Thyroid gland (tissue), 4 donors: ENCODE measurements around the gene PIK3AP1. TPM values are rescaled to one million over a fixed set of nuclear protein-coding genes. Genes with fewer than 3 reads are reported as not detected.

ENCODE experiments used
- DNase-seq, 2 donors: peaks; one replicate each; pipeline ENCODE4 v3.0.0-alpha.2; 2019
- H3K27ac ChIP-seq, 3 donors: fragments of 200-600 bp; sonication (generic); 1 replicate in 2 of 3; 2 replicates in 1 of 3; pipeline ENCODE4 v1.5.1; 2016 to 2019; ENCODE audit warnings: mild to moderate bottlenecking in 1 of 3, moderate library complexity in 1 of 3
- H3K27me3 ChIP-seq: fragments of 200-600 bp; sonication (generic); one replicate; pipeline ENCODE4 v1.5.1; 2019
- H3K36me3 ChIP-seq, 2 donors: fragments of 200-600 bp; sonication (generic); one replicate each; pipeline ENCODE4 v1.5.1; 2016 to 2019
- H3K4me1 ChIP-seq, 2 donors: fragments of 200-600 bp; sonication (generic); one replicate each; pipeline ENCODE4 v1.5.1; 2017 to 2019
- H3K4me3 ChIP-seq, 3 donors: fragments of 200-600 bp; sonication (generic); replicated peaks in 1 of 3; 1 replicate in 2 of 3; 2 replicates in 1 of 3; pipeline ENCODE4 v1.5.1; 2016; ENCODE audit warnings: mild to moderate bottlenecking in 1 of 3
- H3K9me3 ChIP-seq: fragments of 200-600 bp; sonication (generic); one replicate; pipeline ENCODE4 v1.5.1; 2017
- CTCF ChIP-seq, 6 experiments: fragments of 200-600 bp in 3 of 6; fragments of 450-650 bp in 3 of 6; sonication (generic) in 3 of 6; IDR thresholded peaks; one replicate each; pipeline ENCODE4 v1.5.1; 2016 to 2019; ENCODE audit warnings: antibody characterized with exemption in 6 of 6, mild to moderate bottlenecking in 2 of 6, inconsistent platforms in 1 of 6, moderate library complexity in 1 of 6
- POLR2A ChIP-seq, 2 donors: fragments of 450-650 bp; IDR thresholded peaks; one replicate each; pipeline ENCODE4 v1.6.1; 2017; ENCODE audit warnings: antibody characterized with exemption in 2 of 2, mild to moderate bottlenecking in 2 of 2, moderate library complexity in 1 of 2
- WGBS, 2 donors: methylation state at CpG; one replicate each; pipeline ENCODE4 v1.1.5; 2017; 5-methylcytosine and 5-hydroxymethylcytosine counted together
- intact Hi-C: fragments of 100-400 bp; cut with DNase I; formaldehyde crosslinking; loops from one replicate; pipeline ENCODE4 v1.15.1; 2023
- total RNA-seq, 4 donors: library from RNA; depleted of rRNA; stranded (reverse); fragments of >200 nt; gene quantifications; one replicate each; pipeline ENCODE4 v1.2.3, GENCODE V29; 2016

PIK3AP1 gene
- total RNA-seq, 4 donors from 2014 or later = 8.6 to 13.9 (median 12.0) TPM

- Histone ChIP-seq H3K36me3 (no peaks in the 10 kb centered on the region), H3K9me3 (no peaks in the 10 kb centered on the region), H3K4me1 (peaks cover 19 to 23% of the 10 kb centered on the region in 2 donors), H3K4me3 (no peak overlapping the region), H3K27me3 (no peaks in the 10 kb centered on the region), H3K27ac (peak overlapping the region in 1 of 3 donors; percentile 8)
- peak; percentile 53 to 60 for DNase-seq
- TF ChIP-seq CTCF (IDR thresholded peaks at IDR 0.05) = no peak
- TF ChIP-seq POLR2A (IDR thresholded peaks at IDR 0.05) = no peak
- intact Hi-C loops = no loop called here
- WGBS, 2 donors = 29 to 32% methylated on average over 4 of the region's 4 CpGs
Measured at GRCh38 chr10:96616961-96617360, 103.4 kb downstream of the PIK3AP1 start.

GRCh38 chr10:96614515-96614914 is 105.8 kb downstream of the PIK3AP1 start:
- no peak for DNase-seq
- no peaks in the 10 kb centered on the region for H3K9me3 ChIP-seq
- 85 to 92% methylated on average over 2 of the region's 2 CpGs for WGBS, 2 donors
- no peak for TF ChIP-seq POLR2A (IDR thresholded peaks at IDR 0.05)
- H3K27ac ChIP-seq = no peak overlapping the region
- H3K4me1 ChIP-seq = peaks cover 12 to 23% of the 10 kb centered on the region in 2 donors
- H3K36me3 ChIP-seq = no peaks in the 10 kb centered on the region
- no peak overlapping the region for H3K4me3 ChIP-seq
- no peaks in the 10 kb centered on the region for H3K27me3 ChIP-seq
- intact Hi-C loops = no loop called here

DNA sequence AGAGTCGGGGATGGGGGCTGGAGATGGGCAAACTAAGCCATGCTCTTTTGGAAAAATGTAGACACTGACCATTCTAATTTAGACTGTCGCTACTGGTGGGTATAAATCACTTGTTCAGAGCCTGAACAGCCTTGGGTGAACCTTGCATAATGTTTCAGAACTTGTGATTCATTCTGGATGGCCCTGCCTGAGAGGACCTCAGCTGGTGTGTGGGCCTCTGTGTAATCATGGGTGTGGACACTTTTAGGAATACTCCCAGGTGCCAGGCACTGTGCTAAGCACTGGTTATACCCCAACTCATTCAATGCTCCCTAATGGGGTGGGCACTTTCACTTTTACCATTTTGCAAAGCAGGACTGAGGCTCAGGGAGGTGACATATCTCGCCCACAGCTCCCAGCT is 106.7 kb downstream of the PIK3AP1 start:
- H3K27ac ChIP-seq = no peak overlapping the region
- intact Hi-C loops = no loop called here
- no peak for DNase-seq
- no peaks in the 10 kb centered on the region for H3K9me3 ChIP-seq
- H3K27me3 ChIP-seq = no peaks in the 10 kb centered on the region
- TF ChIP-seq POLR2A (IDR thresholded peaks at IDR 0.05) (no peak), CTCF (IDR thresholded peaks at IDR 0.05) (no peak)
- WGBS, 2 donors = 94% methylated on average over 2 to 3 of the region's 3 CpGs
- no peaks in the 10 kb centered on the region for H3K36me3 ChIP-seq
- H3K4me3 ChIP-seq = no peak overlapping the region
- peaks cover 8 to 16% of the 10 kb centered on the region in 2 donors for H3K4me1 ChIP-seq

- Histone ChIP-seq H3K4me1 (peaks cover 2 to 4% of the 10 kb centered on the region in 2 donors), H3K4me3 (no peak overlapping the region), H3K36me3 (no peaks in the 10 kb centered on the region), H3K27ac (no peak overlapping the region), H3K27me3 (no peaks in the 10 kb centered on the region), H3K9me3 (no peaks in the 10 kb centered on the region)
- intact Hi-C loops = no loop called here
- TF ChIP-seq POLR2A (IDR thresholded peaks at IDR 0.05) (no peak), CTCF (IDR thresholded peaks at IDR 0.05) (no peak)
- no peak for DNase-seq
- WGBS, 2 donors = 89% methylated on average over 8 of the region's 8 CpGs
Measured at GRCh38 chr10:96612055-96612830, 108.1 kb downstream of the PIK3AP1 start.

GRCh38 chr10:96610817-96611216 is 109.5 kb downstream of the PIK3AP1 start:
- intact Hi-C loops = no loop called here
- 75 to 90% methylated on average over 6 of the region's 6 CpGs for WGBS, 2 donors
- Histone ChIP-seq H3K36me3 (no peaks in the 10 kb centered on the region), H3K27ac (no peak overlapping the region), H3K4me3 (no peak overlapping the region), H3K27me3 (no peaks in the 10 kb centered on the region), H3K9me3 (no peaks in the 10 kb centered on the region), H3K4me1 (no peaks in the 10 kb centered on the region)
- no peak for DNase-seq
- TF ChIP-seq POLR2A (IDR thresholded peaks at IDR 0.05) = no peak
- no peak for TF ChIP-seq CTCF (IDR thresholded peaks at IDR 0.05)
